ENCODE data around the gene LDHB. TPM values are rescaled to one million over a fixed set of nuclear protein-coding genes. Genes with fewer than 3 reads are reported as not detected.

LDHB gene
- total and polyA plus RNA-seq, 10 of the 15 experiments (the other 5 are each of a cell fraction or from before 2014, with no cell fraction given), result 800 to 3,692 (median 1,366) TPM

DNA sequence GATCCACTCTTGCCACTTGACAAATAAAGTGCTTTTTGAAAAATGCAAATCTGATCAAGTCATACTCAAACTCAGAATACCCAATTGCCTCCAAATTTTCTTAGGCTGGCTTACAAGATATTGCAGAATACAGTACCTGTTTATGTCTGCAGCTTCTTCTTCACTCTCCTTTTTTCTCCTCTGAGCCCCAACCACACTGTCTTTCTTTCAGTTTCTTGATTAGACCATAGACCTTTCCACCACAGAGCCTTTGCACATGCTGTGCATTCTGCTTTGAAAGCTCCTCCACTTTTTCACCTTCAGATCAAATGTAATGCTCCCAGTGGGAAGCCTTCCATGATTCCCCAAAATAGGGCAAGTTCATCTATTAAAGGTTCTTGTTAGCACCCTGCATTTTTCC is 39.1 kb downstream of the LDHB start (continued):
- TF ChIP-seq NR2C2 (IDR thresholded peaks at IDR 0.05; ENCODE audit: borderline replicate concordance, control insufficient read depth, insufficient read length, low read depth) (no peak), SP1 (IDR thresholded peaks at IDR 0.05; ENCODE audit: low read depth, low read length) (no peak), ZBED1 (IDR thresholded peaks at IDR 0.05; ENCODE audit: borderline replicate concordance) (no peak), ETV6 (conservative IDR thresholded peaks at IDR 0.05 in 1 of 2, IDR thresholded peaks at IDR 0.05 in 1 of 2; ENCODE audit: borderline replicate concordance in 1 of 2, low read depth in 1 of 2) (no peak), IKZF2 (IDR thresholded peaks at IDR 0.05) (no peak)
- TF ChIP-seq, protein P1, sequence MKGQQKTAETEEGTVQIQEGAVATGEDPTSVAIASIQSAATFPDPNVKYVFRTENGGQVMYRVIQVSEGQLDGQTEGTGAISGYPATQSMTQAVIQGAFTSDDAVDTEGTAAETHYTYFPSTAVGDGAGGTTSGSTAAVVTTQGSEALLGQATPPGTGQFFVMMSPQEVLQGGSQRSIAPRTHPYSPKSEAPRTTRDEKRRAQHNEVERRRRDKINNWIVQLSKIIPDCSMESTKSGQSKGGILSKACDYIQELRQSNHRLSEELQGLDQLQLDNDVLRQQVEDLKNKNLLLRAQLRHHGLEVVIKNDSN (IDR thresholded peaks at IDR 0.05; ENCODE audit: borderline replicate concordance, extremely low read length, insufficient read depth, low read depth, low read length), result no peak

DNA sequence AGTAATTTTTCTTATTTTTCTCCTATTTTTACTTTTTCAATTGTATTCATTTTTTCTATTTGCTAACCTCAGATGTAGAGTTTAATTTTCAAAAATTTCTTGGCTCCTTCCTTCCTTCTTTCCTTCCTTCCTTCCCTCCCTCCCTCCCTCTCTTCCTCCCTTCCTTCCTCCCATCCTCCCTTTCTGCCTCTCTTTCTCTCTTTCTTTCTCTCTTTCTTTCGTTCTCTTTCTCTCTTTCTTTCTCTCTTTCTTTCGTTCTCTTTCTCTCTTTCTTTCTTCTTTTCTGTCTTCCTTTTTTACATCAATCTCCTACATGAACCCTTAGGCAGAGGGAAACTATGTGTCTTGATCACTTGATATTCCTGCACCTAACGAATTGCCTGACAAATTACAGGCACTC is 40.6 kb downstream of the LDHB start:
- CTCF ChIA-PET, result no interaction called here

More for the DNA sequence above, 40.6 kb downstream of the LDHB start:
- no peak for DNase-seq (ENCODE audit: low read depth, low spot score)
- no TSS peak for BruUV-seq (replicated peaks)
- ChIA-PET SMC1A (ENCODE audit: uncharacterized antibody, unreplicated experiment) (no interaction called here), POLR2A (no interaction called here), RAD21 (ENCODE audit: unreplicated experiment) (no interaction called here)
- Histone ChIP-seq H3K36me3 (ENCODE audit: control insufficient read depth in 2 of 2, insufficient read depth in 2 of 2, low read length in 1 of 2) (no peaks in the 10 kb centered on the region), H3K27ac (ENCODE audit: control insufficient read depth, insufficient read depth) (no peak overlapping the region), H3K79me2 (ENCODE audit: control insufficient read depth, insufficient read depth, low read length) (no peaks in the 10 kb centered on the region), H3K9me3 (replicated peaks; ENCODE audit: control insufficient read depth, insufficient read depth, low read length) (no peaks in the 10 kb centered on the region), H3K4me2 (ENCODE audit: control insufficient read depth, insufficient read depth) (no peak overlapping the region), H3K9ac (ENCODE audit: control insufficient read depth, insufficient read depth, low read length) (no peak overlapping the region), H3K4me1 (ENCODE audit: control insufficient read depth, insufficient read depth, low read length) (no peaks in the 10 kb centered on the region), H4K20me1 (ENCODE audit: control insufficient read depth, insufficient read depth) (no peaks in the 10 kb centered on the region), H3K27me3 (replicated peaks in 1 of 2; ENCODE audit: control insufficient read depth in 2 of 2, insufficient read depth in 2 of 2, low read length in 1 of 2) (no peaks in the 10 kb centered on the region), H2AFZ (ENCODE audit: control insufficient read depth, low read depth, low read length) (no peak overlapping the region), H3K4me3 (no peak overlapping the region)
- in situ Hi-C loops (cut with MboI) (no loop called here), intact Hi-C loops (cut with micrococcal nuclease; ENCODE audit: unreplicated experiment) (no loop called here)
- WGBS (ENCODE audit: insufficient coverage, insufficient replicate concordance, low lambda C conversion rate, missing lambda C conversion rate), result 28% methylated on average over 3 of the region's 3 CpGs
- FAIRE-seq, result no peak
- TF ChIP-seq KDM1A (IDR thresholded peaks at IDR 0.05; ENCODE audit: borderline replicate concordance) (no peak), RAD51 (IDR thresholded peaks at IDR 0.05) (no peak), IKZF1 (conservative IDR thresholded peaks at IDR 0.05) (no peak), GATAD2B (conservative IDR thresholded peaks at IDR 0.05; ENCODE audit: low read depth) (no peak), RCOR1 (conservative IDR thresholded peaks at IDR 0.05; ENCODE audit: low read depth, low read length) (no peak), SREBF2 (IDR thresholded peaks at IDR 0.05; ENCODE audit: low read length) (no peak)
- TF ChIP-seq, protein P2, sequence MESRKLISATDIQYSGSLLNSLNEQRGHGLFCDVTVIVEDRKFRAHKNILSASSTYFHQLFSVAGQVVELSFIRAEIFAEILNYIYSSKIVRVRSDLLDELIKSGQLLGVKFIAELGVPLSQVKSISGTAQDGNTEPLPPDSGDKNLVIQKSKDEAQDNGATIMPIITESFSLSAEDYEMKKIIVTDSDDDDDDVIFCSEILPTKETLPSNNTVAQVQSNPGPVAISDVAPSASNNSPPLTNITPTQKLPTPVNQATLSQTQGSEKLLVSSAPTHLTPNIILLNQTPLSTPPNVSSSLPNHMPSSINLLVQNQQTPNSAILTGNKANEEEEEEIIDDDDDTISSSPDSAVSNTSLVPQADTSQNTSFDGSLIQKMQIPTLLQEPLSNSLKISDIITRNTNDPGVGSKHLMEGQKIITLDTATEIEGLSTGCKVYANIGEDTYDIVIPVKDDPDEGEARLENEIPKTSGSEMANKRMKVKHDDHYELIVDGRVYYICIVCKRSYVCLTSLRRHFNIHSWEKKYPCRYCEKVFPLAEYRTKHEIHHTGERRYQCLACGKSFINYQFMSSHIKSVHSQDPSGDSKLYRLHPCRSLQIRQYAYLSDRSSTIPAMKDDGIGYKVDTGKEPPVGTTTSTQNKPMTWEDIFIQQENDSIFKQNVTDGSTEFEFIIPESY (IDR thresholded peaks at IDR 0.05), result no peak
- TF ChIP-seq, protein P3, sequence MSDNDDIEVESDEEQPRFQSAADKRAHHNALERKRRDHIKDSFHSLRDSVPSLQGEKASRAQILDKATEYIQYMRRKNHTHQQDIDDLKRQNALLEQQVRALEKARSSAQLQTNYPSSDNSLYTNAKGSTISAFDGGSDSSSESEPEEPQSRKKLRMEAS (IDR thresholded peaks at IDR 0.05; ENCODE audit: low read depth, low read length), result no peak
- ATAC-seq, result no peak
